Stimulated activated CD4-positive, alpha-beta T cell treated with anti-CD3 and anti-CD28 coated beads, TNF-alpha, amount 100 ng/mL, for 48 hours (primary cell): ENCODE results near the gene NADSYN1.

Source experiments
- DNase-seq, 3 donors: peaks; one replicate each; pipeline ENCODE4 v3.0.0-alpha.2; 2020; ENCODE audit warnings: low read depth in 3 of 3

Gene NADSYN1

DNA sequence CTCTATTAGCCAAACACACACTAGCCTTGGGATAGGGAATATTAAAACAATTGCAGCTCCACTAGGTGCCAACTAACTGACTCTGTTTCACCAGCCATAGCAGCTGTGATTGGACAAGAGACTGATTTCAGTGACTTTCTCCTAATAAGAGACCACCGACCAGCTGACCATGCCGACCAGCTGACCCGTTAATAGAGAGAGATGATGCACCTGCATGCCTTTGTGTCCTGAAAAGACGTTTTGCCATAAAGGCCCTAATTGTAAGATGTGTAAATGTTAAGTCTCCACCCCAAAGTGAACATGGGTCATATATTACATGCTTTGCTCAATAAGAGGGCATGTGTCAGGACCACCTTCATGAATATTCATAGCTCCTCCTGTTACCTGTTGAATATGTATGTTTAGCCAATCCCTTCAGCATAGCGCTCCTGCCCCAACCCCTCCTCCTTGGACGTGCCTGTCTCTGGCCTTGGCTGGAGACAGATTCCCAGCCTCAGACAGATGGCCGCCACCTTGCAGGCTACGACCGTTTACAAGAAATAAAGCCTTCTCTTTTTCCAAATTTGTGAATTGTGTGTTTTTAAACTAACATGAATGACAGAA is 1.3 kb upstream of the NADSYN1 start:
- DNase-seq: no peak

DNA sequence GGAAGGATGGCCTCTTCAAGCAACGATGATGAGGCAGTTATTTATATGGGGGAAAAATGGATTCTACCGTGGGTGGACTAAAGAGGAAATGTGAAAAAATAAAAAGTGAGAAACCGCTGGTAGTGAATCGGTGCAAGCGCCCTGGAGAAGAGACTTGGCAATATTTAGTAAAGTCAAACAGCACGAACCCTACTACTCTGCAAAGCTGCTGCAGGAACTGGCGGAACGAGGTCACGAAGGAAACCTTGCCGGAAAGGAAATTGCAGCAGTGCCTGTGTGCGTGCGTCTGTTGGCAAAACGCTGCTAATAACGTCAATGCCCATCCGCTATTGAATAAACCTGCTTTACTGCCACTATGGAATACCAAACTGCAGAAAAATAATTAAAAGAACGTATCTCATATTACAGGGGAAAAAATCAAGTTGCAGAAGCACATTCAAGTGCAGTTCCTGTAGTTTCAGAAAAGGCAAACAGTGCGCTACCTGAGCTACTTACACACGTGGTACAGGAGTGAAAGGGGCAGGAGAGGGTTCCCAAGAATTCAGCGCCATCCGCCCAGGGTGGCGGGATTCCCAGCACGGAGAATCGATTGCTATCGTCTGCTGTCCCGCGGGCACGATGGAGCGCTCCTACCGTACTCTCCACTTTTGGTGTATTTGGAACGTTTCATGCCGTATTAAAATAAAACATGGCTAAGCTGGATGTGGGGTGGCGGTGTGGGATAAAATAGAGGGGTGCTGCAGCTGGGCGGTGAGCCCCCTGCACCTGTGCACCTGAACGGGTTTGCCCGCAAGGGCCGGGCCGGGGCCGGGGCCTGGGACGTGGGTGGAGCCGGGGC is 585 bp upstream of the NADSYN1 start:
- DNase-seq: peak in 2 of 3 donors; percentile 36 to 38

DNA sequence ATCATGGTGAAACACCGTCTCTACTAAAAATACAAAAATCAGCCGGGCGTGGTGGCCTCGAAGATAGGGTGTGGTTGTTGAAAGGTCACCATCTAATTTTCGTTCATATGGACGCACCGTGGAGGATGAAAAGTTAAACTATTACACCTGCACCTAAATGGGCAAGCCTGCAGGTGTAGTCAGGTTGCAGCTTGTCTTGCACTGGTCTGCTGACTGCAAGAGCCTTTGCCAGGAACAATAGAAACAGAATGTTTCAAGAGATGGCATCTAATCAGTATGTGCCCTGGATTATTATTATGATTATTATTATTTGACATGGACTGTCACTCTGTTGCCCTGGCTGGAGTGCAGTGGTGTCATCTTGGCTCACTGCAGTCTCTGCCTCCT is 908 bp downstream of the NADSYN1 start:
- DNase-seq: no peak

DNA sequence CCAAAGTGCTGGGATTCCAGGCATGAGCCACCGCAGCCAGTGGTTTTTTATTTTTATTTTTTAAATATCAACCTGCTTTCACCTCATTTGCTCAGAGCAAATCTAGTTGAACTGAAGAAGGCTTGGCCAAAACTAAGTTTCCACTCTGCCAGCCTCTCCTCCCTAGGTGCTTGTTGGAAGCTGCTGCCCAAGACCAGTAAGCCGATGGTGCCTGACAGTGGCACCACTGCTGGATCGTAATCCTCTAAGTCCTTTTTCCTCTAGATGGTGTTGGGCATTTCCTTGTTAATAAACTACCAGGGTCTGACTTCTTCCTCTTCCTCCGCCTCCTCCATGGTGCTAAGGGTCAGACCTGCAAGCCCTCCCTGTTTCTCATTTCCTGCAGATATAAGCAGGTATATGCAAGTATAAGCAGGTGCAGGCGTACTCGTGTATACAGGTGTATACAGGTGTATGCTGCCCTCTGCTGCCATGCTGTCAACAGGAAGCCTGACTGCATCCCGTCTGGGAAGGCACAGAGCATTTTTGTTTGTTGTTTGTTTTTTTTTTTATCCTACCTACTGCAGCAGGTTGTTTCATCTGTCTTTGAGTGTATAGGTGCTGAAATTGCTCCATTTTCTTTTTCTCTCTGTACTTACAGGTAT is 1.6 kb downstream of the NADSYN1 start:
- DNase-seq: no peak

DNA sequence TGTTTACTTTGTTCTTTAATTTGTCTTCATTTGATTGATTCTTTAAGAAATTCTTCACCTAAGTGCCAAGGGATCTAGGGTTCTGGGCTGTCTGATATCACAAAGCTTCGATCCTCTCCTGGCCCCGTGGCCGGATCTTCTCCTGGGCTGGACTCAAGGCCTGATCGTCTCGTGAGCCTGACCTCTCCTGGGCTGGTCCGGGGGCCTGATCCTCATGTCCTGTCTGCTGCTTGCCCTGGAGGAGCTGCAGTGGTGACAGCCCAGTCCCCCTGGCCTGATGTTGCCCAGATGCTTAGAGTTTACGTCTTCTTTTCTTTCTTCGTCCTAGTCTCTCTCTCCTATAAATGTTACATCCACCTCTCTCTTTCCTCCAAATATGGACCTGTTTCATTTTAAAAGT is 3.3 kb downstream of the NADSYN1 start:
- no peak for DNase-seq

DNA sequence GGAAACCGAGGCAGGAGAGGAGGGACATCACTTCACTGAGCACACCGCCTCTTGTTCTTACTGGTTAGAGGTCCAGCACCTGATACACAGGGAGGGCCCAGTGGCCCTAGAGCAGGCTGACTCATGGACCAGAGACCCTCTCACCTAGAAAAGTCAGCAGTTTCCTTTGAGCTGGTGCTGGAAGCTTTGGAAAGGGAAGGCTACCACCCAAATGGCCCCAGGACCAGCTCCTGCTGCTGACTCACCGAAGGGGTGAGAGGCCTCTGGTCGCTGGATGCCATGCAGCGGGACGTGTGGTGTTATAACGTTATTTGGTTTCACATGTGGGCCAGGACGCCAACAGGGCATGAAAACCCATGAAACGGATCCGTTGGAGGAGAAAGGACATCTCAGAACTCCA is 3.8 kb downstream of the NADSYN1 start:
- DNase-seq: no peak

DNA sequence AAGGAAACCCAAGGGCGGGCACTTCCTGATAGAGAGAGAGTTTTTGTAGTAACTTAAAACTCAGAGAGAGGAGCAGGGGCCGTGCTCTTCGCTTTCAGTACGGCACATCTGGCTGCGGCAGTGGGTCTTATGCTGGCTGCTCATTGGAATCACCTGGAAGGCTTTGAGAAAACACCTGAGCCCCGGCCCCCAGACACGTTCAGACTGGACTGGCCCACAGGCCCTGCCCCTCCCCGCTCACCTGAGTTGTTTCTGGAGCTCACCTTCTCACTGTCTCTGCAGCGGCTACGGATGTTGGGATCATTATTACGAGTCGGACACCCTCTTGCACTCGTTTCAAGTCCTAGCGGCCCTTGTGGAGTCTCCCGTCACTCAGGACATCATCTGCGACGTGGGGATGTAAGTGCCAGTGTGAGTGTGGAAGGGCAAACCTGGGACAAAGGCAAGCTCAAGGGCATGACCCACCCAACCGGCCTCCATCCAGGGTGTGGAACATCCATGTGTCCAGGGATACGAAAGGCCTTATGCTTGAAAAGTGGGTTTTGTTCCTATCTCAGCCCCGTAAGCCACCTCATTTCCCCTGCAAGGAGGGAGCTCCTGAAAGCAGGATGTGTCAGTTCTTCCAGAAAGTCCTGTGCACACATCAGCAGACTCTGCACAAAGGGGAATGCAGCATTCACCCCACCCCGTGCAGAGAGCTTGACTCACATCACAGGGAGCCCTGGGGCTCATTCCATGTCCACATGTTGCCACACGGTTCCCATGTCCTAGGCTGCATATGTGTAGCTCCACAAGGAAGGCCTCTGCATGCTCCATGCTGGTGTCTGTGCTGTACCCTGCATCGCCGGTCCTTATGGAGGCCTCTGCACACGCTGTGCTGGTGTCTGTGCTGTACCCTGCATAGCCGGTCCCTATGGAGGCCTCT is 5.4 kb downstream of the NADSYN1 start:
- DNase-seq: no peak

DNA sequence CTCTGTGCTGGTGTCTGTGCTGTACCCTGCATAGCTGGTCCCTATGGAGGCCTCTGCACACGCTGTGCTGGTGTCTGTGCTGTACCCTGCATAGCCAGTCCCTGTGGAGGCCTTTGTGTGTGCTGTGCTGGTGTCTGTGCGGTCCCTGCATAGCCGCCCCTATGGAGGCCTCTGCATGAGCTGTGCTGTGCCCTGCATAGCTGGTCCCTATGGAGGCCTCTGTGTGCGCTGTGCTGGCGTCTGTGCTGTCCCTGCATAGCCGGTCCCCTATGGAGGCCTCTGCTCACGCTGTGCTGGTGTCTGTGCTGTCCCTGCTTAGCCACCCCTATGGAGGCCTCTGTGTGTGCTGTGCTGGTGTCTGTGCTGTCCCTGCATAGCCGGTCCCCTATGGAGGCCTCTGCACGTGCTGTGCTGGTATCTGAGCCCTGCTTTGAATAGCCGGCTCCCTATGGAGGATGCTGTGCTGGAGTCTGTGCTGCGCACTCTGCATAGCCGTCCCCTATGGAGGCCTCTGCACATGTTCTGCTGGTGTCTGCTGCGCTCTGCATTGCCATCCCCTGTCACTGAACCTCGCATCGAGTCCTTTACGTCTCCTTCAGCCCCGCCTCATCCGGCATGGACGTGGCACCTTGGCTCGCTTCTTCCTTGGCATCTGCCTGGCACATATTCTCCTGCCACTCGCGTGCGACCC is 6.2 kb downstream of the NADSYN1 start:
- no peak for DNase-seq

DNA sequence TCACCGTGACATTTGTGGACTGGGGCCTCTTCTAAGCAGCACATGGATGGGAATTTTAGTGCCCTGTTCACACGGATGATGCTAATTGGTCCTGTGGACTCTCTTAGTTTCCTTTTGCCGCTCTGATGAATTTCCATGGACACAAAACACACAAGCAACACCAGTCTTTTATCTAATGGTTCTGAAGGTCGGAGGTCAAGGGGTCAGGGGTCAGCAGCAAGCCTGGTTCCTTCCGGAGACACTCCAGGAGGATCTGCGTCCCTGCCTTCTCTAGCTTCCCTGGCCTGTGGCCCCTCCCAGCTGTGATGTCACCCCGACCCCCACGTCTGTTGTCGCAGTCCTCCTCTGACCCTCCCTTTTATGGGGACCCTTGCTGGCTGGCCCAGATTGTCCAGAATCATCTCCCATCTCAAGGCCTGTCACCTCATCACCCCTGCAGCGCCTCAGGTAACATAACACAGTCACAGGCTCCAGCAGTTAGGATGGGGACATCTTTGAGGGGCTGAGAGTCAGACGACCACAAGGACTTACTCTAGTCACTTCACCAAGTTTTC is 6.8 kb downstream of the NADSYN1 start:
- DNase-seq: no peak

DNA sequence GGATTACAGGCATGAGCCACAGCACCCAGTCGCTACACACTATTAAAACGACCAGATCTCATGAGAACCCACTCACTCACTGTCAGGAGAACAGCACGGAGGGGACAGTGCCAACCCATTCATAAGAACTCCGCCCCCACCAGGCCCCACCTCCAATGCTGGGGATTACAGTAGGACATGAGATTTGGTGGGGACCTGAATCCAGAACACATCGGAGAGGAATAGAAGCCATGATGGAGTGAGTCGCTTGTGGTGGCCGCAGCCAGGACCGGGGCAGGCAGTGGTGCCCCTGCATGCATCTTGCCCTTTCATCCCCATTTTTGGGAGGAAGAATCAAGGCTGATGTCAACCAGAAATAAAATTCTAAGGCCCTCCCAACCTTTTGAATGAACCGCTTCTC is 8.7 kb downstream of the NADSYN1 start:
- DNase-seq: no peak

DNA sequence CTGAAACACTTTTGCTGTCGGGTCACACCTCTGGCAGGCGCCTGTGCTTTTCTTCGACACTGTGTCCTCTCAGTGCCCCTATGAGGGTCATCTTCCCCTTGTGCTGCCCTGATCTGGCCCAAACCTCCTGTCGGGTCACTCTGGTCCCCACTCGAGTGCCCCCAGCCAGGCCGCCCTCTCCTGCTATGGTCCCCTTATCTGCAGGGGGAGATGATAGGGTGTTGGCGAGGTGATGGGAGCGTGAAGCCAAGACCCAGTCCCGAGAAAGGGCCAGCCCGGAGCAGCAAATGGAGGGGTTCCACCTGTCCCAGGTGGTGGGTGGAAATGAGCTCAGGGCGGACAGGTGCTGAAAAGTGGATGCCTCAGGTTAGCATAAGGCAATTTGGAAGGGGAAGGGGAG is 9.7 kb downstream of the NADSYN1 start:
- no peak for DNase-seq

DNA sequence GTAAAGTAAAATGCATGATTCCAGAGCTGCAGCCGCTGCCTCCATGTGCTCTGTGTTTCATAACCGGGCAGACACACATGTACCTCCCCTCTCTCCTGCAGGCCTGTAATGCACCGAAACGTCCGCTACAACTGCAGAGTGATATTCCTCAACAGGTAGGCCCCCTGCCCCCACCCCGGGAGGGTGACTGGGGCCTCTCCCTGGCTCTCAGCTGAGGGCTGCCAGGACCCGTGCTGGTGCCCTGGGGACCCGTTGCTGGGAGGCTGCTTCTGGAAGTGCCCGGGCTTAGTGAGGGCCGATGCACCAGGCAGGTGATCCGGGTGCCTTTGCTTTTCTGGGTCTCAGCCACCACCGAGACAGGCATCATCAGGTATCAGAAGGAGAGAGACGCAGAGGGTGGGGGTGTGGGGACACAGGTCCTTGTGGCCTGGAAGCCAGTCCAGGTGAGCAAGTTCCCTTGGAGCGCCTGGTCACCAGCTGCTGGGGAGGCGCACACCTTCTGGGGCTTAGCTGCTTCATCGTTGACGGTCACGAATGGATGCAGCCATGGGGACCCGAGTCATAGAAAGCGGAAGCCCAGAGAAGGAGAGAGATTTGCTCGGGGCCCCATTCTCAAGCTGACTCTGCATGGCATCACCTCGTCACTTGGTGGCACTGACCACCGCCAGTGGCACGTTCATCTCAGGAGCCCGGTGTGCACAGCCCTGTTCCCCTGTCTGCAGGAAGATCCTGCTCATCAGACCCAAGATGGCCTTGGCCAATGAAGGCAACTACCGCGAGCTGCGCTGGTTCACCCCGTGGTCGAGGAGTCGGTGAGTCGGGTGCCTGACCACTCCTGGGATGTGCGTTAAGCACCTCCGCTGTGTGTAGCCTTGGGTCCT is 10.6 kb downstream of the NADSYN1 start:
- no peak for DNase-seq

DNA sequence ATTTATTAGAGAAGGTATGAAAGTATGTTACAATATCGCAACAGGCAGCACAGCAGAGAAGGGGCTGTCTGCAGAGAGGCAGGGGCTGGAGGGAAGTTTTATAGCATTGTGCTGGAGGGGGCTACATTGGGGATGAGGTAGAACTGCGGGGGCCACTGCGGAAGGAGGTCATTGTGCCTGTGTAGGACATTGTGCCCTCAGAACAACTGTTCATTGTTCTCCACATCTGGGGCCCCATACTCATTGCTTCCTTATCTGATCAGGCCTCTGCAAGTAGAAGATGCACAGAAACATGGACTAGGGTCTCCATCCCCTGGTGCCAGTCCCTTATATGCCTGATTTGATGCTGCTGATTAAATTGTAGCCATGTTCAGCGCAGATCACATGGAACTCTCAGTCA is 12.1 kb downstream of the NADSYN1 start:
- no peak for DNase-seq

DNA sequence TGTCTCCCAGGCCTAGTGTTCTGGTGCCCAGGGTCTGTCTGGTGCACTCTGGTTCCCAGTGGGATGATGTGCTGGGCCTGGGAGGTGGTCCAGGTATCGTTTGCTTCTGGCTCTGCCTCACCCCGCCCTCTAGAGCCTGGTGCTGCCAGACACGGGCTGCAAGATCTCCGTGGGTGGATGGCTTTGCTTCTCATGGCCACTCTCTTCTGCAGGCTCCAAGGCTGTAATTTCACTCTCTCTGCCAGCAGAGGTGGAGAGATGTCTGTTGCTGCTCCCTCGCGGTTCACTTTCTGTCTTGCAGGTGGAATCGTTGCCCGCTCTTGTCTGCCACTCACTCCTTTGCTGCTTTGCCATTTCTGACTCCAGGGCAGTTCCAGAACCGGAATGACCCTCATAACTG is 13.4 kb downstream of the NADSYN1 start:
- no peak for DNase-seq

DNA sequence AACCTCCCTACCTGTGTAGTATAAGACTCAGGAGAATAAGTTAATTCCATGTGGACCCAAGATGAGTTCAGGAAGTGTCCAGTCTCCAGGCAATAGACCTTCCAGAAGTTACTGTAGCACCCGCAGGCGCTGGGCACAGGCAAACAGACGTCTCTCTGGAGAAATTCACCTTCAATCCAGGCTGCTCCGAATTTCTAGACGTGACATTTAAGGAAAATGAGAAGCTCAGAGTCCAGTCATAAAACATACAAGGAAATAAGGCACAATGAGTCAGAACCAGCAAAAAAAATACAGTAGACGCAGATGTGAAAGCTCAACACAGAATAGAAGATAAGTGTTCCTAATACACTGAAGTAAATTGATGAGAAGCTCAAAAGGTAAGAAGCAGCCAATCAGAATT is 14.2 kb downstream of the NADSYN1 start:
- no peak for DNase-seq

DNA sequence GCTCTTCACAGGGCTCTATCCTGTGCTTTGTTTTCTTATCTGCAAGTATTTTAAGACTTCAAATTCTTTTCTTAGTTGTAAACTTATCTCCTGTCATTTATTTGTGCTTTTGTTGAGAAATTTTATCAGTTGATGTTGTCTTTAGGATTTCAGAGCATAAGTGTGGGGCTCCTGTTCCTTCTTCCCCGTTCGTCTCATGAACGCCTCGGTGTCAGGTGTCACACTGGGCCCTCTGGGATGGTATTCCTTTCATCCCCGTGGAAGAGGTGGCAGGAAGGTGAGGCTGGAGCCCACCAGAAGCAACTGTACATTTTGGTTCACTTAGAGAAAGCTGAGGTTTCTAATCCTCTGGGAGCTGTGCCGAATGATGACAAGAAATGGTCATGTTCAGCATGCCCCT is 17.9 kb downstream of the NADSYN1 start:
- DNase-seq: no peak

DNA sequence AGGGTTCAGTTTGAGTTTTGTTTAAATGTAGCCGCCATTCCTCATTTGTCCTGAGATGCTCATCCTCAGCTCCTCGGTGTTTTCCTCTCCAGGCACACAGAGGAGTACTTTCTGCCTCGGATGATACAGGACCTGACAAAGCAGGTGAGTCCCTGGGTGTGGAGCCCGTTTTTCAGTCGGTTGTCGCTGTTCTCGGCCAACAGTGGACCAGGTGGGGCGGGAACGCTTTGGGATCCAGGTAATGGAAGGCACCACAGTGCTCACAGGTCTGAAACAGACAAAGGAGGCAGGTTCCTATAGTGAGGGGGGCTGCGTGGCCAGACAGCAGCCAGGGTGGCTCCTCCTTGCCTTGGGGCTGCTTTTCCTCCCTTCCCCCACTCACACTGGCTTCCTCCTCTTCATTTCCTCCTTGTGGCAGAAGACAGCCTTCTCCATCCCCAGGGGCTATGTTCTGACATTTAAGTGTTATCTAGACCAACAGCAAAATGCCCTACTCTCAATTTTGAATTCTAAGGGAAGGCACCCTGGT is 19.4 kb downstream of the NADSYN1 start:
- no peak for DNase-seq

DNA sequence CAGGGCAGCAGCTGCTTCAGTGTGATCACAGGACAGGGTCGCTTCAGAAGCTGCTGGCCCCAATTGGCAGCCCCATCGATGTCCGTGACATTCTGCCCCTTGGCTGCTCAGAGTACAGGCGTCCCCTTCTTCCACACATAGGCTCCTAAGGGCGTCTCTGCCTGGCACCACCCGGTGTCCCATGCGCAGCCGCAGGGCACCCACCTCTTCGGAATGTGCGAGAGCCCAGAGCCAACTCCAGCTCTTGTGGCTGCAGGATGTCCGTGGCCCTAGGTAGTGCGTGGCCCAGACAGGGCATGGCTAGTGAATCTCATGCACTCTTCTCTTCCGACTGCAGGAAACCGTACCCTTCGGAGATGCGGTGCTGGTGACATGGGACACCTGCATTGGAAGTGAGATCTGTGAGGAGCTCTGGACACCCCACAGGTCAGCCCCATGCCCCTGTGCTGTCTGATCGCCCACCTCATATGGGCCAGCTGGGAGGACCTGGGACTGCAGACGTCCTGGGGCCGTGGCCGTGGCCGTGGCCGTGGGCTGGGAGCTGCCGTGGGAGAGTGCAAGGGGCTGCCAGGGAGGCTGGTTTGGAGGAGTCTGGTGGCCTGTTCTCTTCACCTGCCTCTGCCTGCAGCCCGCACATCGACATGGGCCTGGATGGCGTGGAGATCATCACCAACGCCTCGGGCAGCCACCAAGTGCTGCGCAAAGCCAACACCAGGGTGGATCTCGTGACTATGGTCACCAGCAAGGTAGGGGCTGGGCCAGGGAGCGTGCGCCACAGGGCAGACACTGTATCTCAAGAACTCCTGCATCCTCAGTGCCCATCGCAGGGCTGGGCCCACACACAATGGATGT is 20.2 kb downstream of the NADSYN1 start:
- DNase-seq: no peak

DNA sequence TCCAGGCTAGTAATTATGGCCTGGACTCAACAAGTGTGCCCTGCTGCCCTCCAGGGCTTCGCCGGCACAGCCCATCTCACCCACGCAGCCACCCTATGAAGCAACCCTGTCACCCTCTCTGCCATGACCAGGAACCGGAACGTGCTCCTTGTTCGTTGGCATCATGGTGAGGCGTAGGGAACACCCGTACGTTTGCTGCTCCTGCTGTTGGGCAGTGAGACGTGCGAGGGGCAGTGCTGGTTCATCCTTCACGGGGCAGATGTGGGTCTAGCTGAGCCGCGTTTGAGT is 20.7 kb downstream of the NADSYN1 start:
- no peak for DNase-seq
